K562 (cell line): Measurements from ENCODE around the gene BTBD2. TPM values are rescaled to one million over a fixed set of nuclear protein-coding genes. Genes with fewer than 3 reads are reported as not detected.

Experiments used
- ATAC-seq: fragments of 200-7000 bp; cut with Tn5 transposase; 3 replicates; pipeline ENCODE4 v1.9.1; 2020; ENCODE audit warnings: moderate library complexity
- BruUV-seq: library from RNA; stranded (reverse); fragments of 400-500 nt; replicated peaks from 2 replicates; lab custom pipeline; 2021; lab: Mats Ljungman, UMichigan
- CTCF ChIA-PET: fragments of 300-600 bp; formaldehyde crosslinking; extraction: SDS; loops from one replicate; lab custom pipeline; 2021; ENCODE audit warnings: low intra/inter-chr PET ratio; lab: Yijun Ruan, JAX
- POLR2A ChIA-PET: fragments of 300-600, 350-650 bp; sonication (Branson Sonifier 250); formaldehyde crosslinking; extraction: SDS; loops from one replicate; lab custom pipeline; 2021; ENCODE audit warnings: antibody characterized with exemption, inconsistent platforms; lab: Yijun Ruan, JAX
- DNase-seq, 4 experiments: peaks; one replicate each; pipeline versions ENCODE4 v3.0.0 to v3.0.0-alpha.2; 2011 to 2018; ENCODE audit warnings: low spot score in 3 of 4, mixed read lengths in 3 of 4; ENCODE audit errors: extremely low read depth in 1 of 4
- FAIRE-seq: peaks from 2 replicates; lab custom pipeline; 2011; peaks lifted over from hg19 to GRCh38; lab: Jason Lieb, UNC
- H2AFZ ChIP-seq: 2 replicates; pipeline ENCODE4 v1.6.0; 2011; ENCODE audit warnings: low read depth, low read length, control low read depth, inconsistent platforms
- H3K27ac ChIP-seq: fragments of 200-600 bp; 3 replicates; pipeline ENCODE4 v1.8.0; 2011; ENCODE audit warnings: low read depth, mild to moderate bottlenecking, control low read depth, inconsistent platforms, low read length, moderate library complexity, mixed read lengths; ENCODE audit errors: extremely low read depth
- H3K27me3 ChIP-seq, 2 experiments: fragments of 300-600 bp in 1 of 2; 2 replicates in 1 of 2; 3 replicates in 1 of 2; pipeline versions ENCODE4 v1.6.0 to v1.8.0; 2011; ENCODE audit warnings: inconsistent platforms in 2 of 2, low read length in 2 of 2, mild to moderate bottlenecking in 1 of 2, mixed read lengths in 1 of 2, moderate library complexity in 1 of 2; ENCODE audit not compliant: control insufficient read depth in 2 of 2, insufficient read depth in 2 of 2
- H3K36me3 ChIP-seq: fragments of 300-600 bp; 3 replicates; pipeline ENCODE4 v1.8.0; 2011; ENCODE audit warnings: mild to moderate bottlenecking, low read length, inconsistent platforms; ENCODE audit not compliant: control insufficient read depth, insufficient read depth
- H3K4me1 ChIP-seq, 2 experiments: fragments of 200-600 bp in 1 of 2; replicated peaks in 1 of 2; 2 replicates in 1 of 2; 3 replicates in 1 of 2; pipeline versions ENCODE4 v1.5.1 to v1.8.0; 2011; ENCODE audit warnings: inconsistent platforms in 2 of 2, low read length in 2 of 2, mild to moderate bottlenecking in 1 of 2, mixed read lengths in 1 of 2, moderate library complexity in 1 of 2; ENCODE audit not compliant: control insufficient read depth in 2 of 2, insufficient read depth in 2 of 2
- H3K4me2 ChIP-seq: 2 replicates; pipeline ENCODE4 v1.6.1; 2011; ENCODE audit warnings: low read length, control low read depth, inconsistent platforms, mixed read lengths; ENCODE audit not compliant: insufficient read depth
- H3K4me3 ChIP-seq: fragments of 200-600 bp; sonication (generic), shearing (Covaris generic); 2 replicates; pipeline ENCODE4 v1.5.1; 2016; ENCODE audit warnings: control low read depth, inconsistent platforms
- H3K79me2 ChIP-seq: fragments of 200-600 bp; 3 replicates; pipeline ENCODE4 v1.8.0; 2011; ENCODE audit warnings: low read length, inconsistent platforms; ENCODE audit not compliant: control insufficient read depth, insufficient read depth
- H3K9ac ChIP-seq, 2 experiments: 2 replicates each; pipeline versions ENCODE4 v1.6.0 to v1.6.1; 2011; ENCODE audit warnings: low read depth in 2 of 2, low read length in 2 of 2, control low read depth in 1 of 2, inconsistent platforms in 1 of 2, mild to moderate bottlenecking in 1 of 2, mixed read lengths in 1 of 2; ENCODE audit not compliant: insufficient read depth in 1 of 2
- H3K9me1 ChIP-seq: one replicate; pipeline ENCODE4 v1.6.0; 2011; ENCODE audit warnings: inconsistent platforms, mild to moderate bottlenecking, low read length, moderate library complexity; ENCODE audit not compliant: control insufficient read depth, insufficient read depth
- H3K9me3 ChIP-seq: replicated peaks from 2 replicates; pipeline ENCODE4 v1.5.1; 2011; ENCODE audit warnings: low read depth, low read length, inconsistent platforms; ENCODE audit not compliant: control insufficient read depth, insufficient read depth
- H4K20me1 ChIP-seq: replicated peaks from 2 replicates; pipeline ENCODE4 v1.6.1; 2011; ENCODE audit warnings: low read length, inconsistent platforms, mixed read lengths; ENCODE audit not compliant: control insufficient read depth, insufficient read depth
- ESRRA ChIP-seq: fragments of 450-650 bp; IDR thresholded peaks from 2 replicates; pipeline ENCODE4 v1.6.1; 2014; ENCODE audit warnings: low read depth, mild to moderate bottlenecking, moderate library complexity, borderline replicate concordance
- ZNF263 ChIP-seq: sonication (generic); formaldehyde crosslinking; IDR thresholded peaks from 2 replicates; pipeline ENCODE4 v1.8.0; 2022; ENCODE audit warnings: mild to moderate bottlenecking, missing genetic modification reagents, borderline replicate concordance
- WGBS: fragments of 100-300 bp; shearing (Covaris generic); methylation state at CpG from one replicate; pipeline ENCODE4 v1.1.6; 2016; ENCODE audit warnings: low coverage, mixed read lengths; ENCODE audit not compliant: insufficient coverage; ENCODE audit errors: missing lambda C conversion rate; 5-methylcytosine and 5-hydroxymethylcytosine counted together
- in situ Hi-C: fragments of 300-500 bp; cut with MboI; formaldehyde crosslinking; loops from 4 replicates; pipeline ENCODE4 v1.15.0; 2018; ENCODE audit warnings: inconsistent platforms, mixed read lengths
- intact Hi-C: fragments of 100-400 bp; cut with micrococcal nuclease; formaldehyde crosslinking; loops from 2 replicates; pipeline ENCODE4 v1.14.2; 2022
- polyA plus RNA-seq, 8 experiments: library from polyadenylated mRNA; depleted of rRNA in 4 of 8; stranded (reverse) in 5 of 8; unstranded in 3 of 8; fragments of >200 nt; fragmentation: Nextera tagmentation in 2 of 8; fragmentation: Illumina TruSeq in 1 of 8; extraction: Ambion mirVana in 2 of 8; extraction: Trizol in 1 of 8; gene quantifications; 2 replicates each; pipeline versions ENCODE4 v1.2.1 to v1.2.3, GENCODE V29; 2011 to 2014; ENCODE audit warnings: inconsistent platforms in 1 of 8, missing spikeins in 1 of 8
- total RNA-seq, 7 experiments: library from RNA; depleted of rRNA in 6 of 7; stranded (reverse); fragments of >200 nt in 6 of 7; fragmentation: Illumina TruSeq in 2 of 7; extraction: Trizol in 2 of 7; gene quantifications; 2 replicates each; pipeline versions ENCODE4 v1.2.1 to v1.2.3, GENCODE V29; 2011 to 2021; ENCODE audit warnings: low replicate concordance in 1 of 7

BTBD2 gene
- total and polyA plus RNA-seq, 9 of the 15 experiments (the other 6 are each of a cell fraction or from before 2014, with no cell fraction given), result 0.10 to 15.6 (median 6.9) TPM

GRCh38 chr19:2053601-2054389 is 38.3 kb upstream of the BTBD2 start:
- WGBS, result 91% methylated on average over 20 of the region's 24 CpGs
- ATAC-seq (no peak), FAIRE-seq (no peak), DNase-seq (no peak)
- Histone ChIP-seq H3K36me3 (peaks cover 11% of the 10 kb centered on the region; the same call in 2 of the 3 replicates), H3K4me1 (peaks cover 52 to 80% of the 10 kb centered on the region in 2 experiments), H3K4me2 (no peak overlapping the region), H3K27ac (no peak overlapping the region; the same call in 2 of the 3 replicates), H4K20me1 (peaks cover 17% of the 10 kb centered on the region), H3K4me3 (no peak overlapping the region), H3K9me3 (no peaks in the 10 kb centered on the region), H3K27me3 (no peaks in the 10 kb centered on the region), H3K79me2 (peaks cover 26% of the 10 kb centered on the region), H2AFZ (no peak overlapping the region), H3K9ac (peak overlapping the region in 1 of 2 experiments; percentile 75; a peak in 2 of 4 replicates), H3K9me1 (peaks cover 4% of the 10 kb centered on the region)
- ChIA-PET POLR2A (interaction anchor here (0.7 to 2.5 kb wide), 2 partner anchors 11 to 68 kb away, joined by 3 to 18 read pairs; no protein-coding TSS in a partner anchor), CTCF (no interaction called here)
- intact Hi-C loops (no loop called here), in situ Hi-C loops (no loop called here)
- no TSS peak for BruUV-seq
- TF ChIP-seq ZNF263 (CRISPR knock-in tag) (0 out of 2 replicates have a peak, but pooled peaks have one; percentile 23), ESRRA (no peak)
